ENCODE data around the gene CCDC106.
A peak's percentile ranks its signal among the peaks of the same experiment; 100 is the strongest.

CCDC106 gene

DNA sequence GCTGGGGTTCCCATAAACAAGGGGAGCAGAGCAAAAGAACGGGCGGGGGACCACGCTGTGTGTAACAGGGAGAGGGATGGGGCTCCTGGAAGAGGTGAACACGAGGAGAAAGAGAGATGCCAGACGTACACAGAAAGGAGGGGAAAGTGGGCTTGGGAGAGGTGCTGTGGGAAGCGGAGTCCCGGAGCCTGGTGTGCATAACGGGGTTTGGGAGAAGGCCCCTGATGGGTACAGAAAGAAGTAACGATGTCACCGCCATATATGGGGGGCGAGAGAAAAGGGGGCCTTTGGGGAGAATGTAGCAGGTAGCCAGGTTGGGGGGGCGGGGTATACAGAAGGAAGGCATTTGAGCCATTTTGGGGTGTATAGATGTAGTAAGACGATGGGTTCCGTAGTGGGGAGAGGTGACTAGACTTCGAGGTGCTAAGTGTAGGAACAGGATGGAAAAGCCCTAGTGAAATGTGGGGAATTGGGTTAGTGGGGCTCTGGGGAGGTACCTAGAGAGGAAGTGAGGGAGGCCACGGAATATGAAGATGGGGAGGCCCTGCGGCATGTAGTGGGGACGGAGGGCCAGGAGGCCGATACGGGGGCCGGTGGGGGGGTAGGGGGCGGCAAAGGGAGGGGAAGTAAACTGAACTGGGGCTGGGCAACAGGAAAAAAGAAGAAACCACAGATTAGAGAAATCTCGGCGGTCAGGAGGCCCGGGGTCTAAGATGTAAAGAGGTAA, 6.4 kb upstream of the CCDC106 start:
- TF ChIP-seq, protein P1, sequence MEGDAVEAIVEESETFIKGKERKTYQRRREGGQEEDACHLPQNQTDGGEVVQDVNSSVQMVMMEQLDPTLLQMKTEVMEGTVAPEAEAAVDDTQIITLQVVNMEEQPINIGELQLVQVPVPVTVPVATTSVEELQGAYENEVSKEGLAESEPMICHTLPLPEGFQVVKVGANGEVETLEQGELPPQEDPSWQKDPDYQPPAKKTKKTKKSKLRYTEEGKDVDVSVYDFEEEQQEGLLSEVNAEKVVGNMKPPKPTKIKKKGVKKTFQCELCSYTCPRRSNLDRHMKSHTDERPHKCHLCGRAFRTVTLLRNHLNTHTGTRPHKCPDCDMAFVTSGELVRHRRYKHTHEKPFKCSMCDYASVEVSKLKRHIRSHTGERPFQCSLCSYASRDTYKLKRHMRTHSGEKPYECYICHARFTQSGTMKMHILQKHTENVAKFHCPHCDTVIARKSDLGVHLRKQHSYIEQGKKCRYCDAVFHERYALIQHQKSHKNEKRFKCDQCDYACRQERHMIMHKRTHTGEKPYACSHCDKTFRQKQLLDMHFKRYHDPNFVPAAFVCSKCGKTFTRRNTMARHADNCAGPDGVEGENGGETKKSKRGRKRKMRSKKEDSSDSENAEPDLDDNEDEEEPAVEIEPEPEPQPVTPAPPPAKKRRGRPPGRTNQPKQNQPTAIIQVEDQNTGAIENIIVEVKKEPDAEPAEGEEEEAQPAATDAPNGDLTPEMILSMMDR (IDR thresholded peaks at IDR 0.05; ENCODE audit: insufficient read depth, low read depth, low read length, missing control alignments) = no peak
- DNase-seq (ENCODE audit: low read depth) = peak; percentile 26
- peak overlapping the region; percentile 80 for H3K4me3 ChIP-seq (ENCODE audit: low read length)

DNA sequence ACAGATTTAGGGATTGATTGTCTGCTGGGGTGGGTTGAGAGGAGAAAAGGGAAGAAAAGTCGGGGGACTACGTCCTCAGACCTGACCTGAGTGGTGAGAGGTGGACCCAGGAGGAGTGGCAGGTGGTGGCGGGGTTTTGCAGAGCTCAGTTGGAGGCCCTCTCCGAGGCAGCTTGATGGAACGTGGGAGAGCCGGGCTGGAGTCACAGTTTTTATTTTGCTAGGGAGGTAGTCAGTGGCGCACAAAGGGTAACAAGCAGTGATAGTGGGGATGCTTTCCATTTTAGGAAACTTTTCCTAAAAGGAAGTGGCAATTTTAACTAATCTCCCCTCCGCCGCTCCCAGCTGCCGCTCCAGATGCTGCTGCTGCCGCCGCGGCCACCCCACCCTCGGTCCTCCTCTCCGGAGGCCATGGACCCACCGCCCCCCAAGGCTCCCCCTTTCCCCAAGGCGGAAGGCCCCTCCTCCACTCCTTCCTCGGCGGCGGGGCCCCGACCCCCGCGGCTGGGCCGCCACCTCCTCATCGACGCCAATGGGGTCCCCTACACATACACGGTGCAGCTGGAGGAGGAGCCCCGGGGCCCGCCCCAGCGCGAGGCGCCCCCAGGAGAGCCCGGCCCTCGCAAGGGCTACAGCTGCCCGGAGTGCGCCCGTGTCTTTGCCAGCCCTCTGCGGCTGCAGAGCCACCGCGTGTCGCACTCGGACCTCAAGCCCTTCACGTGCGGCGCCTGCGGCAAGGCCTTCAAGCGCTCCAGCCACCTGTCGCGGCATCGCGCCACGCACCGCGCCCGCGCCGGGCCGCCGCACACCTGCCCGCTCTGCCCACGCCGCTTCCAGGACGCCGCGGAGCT, 5.6 kb upstream of the CCDC106 start:
- DNase-seq (ENCODE audit: low read depth) = peak; percentile 27
- TF ChIP-seq, protein P1 (IDR thresholded peaks at IDR 0.05; ENCODE audit: insufficient read depth, low read depth, low read length, missing control alignments) = no peak
- peak overlapping the region; percentile 80 for H3K4me3 ChIP-seq (ENCODE audit: low read length)

DNA sequence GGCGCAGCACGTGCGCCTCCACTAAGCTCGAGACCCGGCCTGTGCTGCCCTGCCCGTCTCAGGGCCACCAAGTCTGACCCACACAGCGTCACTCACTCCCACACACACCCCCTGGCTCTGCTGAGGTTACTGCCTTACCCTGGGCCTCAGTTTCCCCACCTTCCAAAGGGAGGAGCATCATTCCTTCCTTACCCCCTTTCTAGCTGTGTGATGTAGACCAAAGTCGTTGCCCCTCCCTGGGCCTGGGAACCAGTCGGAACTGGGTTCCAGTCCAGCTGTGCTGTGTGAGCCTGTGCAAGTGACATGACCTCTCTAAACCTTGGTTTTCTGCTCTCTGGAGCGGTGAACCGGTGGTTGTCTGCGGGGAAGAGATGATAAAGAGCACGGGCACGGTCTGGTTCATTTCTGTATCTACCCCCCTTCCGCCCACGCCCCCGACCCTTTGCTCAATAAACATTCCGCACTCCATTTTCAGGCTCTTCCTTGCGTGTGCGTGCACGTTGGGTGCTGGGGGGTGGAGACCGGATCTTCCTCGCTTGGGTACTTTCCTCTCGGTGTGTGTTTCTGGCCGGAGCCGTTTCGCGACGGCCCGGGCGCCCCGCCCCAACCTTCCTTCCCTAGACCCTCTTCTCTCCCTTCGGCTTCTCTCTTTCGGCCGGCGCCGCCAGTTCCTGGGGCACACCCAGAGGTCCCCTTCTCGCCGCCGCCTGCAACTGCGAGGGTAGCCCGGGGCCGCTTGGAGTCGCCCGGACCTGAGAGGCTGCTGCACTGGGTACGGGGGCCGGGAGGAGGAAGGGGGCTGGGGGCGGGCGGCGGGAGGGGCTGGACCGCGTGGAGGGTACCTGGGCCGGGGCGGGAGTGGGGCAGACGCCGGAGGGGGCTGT, 4.8 kb upstream of the CCDC106 start, which contains the start of gene ZNF581:
TSS of gene ZNF581 (plus strand) at position 647 of the 884 bp plus-strand sequence. CDS start 923 bp downstream, outside the sequence.
- TF ChIP-seq, protein P1 (IDR thresholded peaks at IDR 0.05; ENCODE audit: insufficient read depth, low read depth, low read length, missing control alignments) = no peak
- DNase-seq (ENCODE audit: low read depth) = peak; percentile 86
- peak within 1 kb of the TSS; percentile 80 for H3K4me3 ChIP-seq (ENCODE audit: low read length)

DNA sequence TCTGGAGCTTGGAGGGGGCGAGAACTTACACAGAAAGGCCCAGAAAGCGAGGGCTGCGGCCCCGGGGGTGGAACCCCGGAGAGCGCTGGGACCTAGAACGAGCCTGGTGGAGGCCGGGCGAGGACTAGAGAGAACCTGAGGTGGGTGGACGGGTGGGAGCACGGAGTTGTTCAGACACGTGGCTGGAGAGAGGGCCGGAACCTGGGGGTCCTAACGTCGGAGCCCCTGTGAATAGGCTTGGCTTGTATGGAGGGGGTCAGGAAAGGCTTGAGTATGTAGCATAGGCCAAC, 4.2 kb upstream of the CCDC106 start:
- H3K4me3 ChIP-seq (ENCODE audit: low read length) = peak overlapping the region; percentile 80
- TF ChIP-seq, protein P1 (IDR thresholded peaks at IDR 0.05; ENCODE audit: insufficient read depth, low read depth, low read length, missing control alignments) = no peak
- no peak for DNase-seq (ENCODE audit: low read depth)

DNA sequence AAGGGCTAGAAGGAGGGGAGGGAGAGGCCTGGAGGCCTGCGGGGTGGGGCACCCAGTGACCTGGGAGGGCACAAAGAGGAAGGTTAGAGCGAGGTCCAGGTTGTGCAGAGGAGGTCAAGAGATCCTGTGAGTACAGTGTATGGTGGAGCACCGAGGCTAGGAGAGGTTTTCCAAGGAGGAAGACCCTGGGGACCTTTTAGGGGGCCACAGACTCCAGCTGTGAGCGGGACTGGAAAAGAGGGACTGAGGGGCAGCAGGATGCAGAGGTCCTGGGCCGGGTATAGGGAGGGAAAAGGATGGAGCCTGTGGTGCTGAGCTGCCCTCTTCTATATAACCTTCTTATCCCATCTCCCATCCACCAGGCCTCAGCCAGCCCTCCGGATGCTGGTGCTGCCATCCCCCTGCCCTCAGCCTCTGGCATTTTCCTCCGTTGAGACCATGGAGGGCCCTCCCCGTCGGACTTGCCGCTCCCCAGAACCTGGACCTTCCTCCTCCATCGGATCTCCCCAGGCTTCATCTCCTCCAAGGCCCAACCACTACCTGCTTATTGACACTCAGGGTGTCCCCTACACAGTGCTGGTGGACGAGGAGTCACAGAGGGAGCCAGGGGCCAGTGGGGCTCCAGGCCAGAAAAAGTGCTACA, 3.7 kb upstream of the CCDC106 start:
- H3K4me3 ChIP-seq (ENCODE audit: low read length) = peak overlapping the region; percentile 80
- TF ChIP-seq, protein P1 (IDR thresholded peaks at IDR 0.05; ENCODE audit: insufficient read depth, low read depth, low read length, missing control alignments) = no peak
- no peak for DNase-seq (ENCODE audit: low read depth)

DNA sequence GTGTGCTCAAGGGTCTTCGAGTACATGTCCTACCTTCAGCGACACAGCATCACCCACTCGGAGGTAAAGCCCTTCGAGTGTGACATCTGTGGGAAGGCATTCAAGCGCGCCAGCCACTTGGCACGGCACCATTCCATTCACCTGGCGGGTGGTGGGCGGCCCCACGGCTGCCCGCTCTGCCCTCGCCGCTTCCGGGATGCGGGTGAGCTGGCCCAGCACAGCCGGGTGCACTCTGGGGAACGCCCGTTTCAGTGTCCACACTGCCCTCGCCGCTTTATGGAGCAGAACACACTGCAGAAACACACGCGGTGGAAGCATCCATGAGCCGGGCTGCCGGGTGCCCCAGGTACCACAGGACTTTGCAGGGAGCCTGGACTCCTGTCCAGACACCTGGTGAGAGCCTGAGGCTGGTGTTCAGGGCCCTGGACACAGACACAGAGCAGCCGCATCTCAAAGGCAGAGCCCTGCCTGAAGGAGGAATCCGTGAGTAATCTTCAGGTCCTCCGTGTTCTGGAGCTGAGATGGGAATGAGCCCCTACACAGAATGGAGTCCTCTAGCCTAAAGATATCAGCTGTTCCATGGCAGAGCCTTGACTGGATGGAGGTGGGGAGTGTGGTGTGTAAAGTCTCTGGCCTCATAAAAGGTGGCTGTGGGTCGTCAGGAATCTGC, 3.0 kb upstream of the CCDC106 start:
- DNase-seq (ENCODE audit: low read depth) = no peak
- H3K4me3 ChIP-seq (ENCODE audit: low read length) = peak overlapping the region; percentile 80
- TF ChIP-seq, protein P1 (IDR thresholded peaks at IDR 0.05; ENCODE audit: insufficient read depth, low read depth, low read length, missing control alignments) = no peak

All from epithelial cell of esophagus (primary cell).